Forelimb muscle (tissue), 1 donor: ENCODE results near the gene CCDC154. TPM values are rescaled to one million over a fixed set of nuclear protein-coding genes. Genes with fewer than 3 reads are reported as not detected.
"Not testable (repeated sequence)": the region's sequence is repeated elsewhere in the genome, so short reads cannot be mapped to it uniquely, and the experiment has no call there.

Experiments used
- DNase-seq: peaks from one replicate; pipeline ENCODE4 v3.0.0-alpha.2; 2013; ENCODE audit warnings: low read depth
- polyA plus RNA-seq: library from polyadenylated mRNA; unstranded; fragments of 120-200 nt; gene quantifications from one replicate; pipeline ENCODE4 v1.2.1, GENCODE V29; 2013; ENCODE audit not compliant: insufficient read length

CCDC154 gene
- polyA plus RNA-seq, 1 donor = 2.3 TPM

DNA sequence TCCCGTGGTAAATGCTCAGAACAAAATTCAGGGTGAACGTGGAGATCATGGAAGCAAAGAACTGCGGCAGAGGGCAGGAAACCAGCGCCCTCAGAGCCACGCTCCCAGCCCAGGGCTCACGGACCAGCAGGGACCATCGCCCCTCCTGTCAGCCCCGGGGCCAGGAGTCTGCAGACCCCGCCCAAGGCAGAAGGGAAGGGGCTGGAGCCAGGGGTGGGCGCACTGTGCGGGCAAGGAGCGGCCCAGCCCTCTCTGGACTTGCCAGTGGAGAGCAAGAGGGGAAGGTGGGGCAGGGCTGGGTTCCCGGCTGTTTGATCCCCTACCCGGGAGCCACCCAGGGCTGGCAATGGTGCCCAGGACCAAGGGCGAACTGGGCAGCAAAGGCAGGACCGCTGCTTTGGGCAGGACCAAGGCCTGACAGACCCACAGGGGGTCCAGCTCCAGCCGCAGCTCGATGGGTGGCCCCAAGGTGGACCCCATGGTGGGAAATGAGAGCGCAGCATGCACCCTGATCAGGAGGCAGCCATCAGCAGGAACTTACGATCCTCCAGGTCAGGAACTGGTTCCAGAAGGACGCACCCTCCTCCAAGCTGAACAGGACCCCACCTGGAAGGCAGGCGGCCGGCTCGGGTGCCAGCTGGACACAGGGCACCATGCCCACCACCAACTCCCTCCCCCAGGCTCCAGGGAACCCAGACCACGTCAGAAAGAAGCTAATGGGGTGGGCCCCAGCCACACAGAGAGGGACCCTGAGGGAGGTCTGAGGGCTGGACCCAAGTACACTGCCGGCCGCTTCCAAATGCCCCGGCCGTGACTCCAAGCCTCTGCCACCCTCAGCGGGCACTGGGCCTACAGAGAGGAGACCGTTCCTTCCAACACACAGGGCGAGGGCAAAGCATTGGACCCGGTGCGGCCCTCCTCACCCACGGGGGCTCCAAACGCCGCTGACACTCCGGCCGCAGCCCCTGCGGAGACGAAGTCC lies 11.1 kb upstream of the CCDC154 start:
- no peak for DNase-seq

DNA sequence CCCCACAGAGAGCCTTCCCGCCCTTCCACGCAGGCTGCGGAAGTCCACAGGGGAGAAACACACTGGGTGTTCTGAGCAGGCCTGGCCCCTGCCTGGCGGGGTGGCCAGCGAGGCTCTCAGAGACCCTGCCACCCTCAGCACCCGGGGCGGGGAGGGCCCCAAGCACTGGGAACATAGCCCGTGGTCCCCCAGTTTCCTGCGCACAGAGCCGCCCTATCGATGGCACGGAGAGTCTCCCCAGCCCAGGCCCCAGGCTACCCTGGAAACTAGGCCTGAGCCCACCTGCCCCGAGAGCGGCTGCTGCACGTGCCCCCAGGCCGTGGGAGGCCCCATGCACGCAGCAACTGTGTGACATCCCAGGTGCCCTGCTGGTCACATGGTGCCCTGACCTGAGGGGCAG lies 10.2 kb upstream of the CCDC154 start:
- DNase-seq = no peak

DNA sequence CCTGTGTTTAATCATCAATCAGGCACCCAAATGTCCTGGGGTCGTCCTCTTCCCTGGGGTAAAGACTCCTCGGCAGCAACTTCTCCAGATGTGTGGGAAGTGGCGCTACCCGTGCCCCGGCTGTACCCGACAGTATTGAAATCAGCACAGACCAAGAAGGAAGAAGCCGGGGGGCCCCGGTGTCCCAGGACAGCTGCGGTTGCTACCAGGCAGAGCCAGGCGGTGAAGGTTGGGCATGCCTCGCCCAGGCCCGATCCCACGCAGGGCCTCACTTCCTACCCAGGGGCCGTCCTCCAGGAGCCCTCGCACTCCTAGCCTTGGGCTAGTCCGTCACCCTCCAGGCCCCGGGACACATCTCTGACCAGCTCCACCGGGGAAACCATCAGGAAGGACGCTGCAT lies 9.0 kb upstream of the CCDC154 start:
- no peak for DNase-seq

DNA sequence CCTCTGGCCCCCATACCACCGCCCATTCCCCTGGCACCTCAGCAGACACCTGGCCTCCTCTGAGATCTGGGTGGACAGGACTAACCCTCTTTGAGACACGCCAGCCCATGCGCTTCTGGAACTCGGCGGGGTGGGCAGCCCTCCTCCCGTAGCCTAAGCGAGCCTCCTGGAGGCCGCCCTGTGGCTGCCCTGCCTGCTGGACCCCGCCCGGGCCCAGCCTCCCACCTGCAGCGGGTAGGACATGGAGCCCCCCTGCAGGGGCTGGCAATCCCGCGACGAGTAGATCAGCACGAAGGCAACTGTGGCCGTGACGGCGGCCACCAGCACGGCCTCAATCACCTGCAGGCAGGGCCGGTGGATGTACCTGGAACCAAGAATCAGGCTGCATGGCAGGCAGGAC lies 8.2 kb upstream of the CCDC154 start:
- DNase-seq = no peak

DNA sequence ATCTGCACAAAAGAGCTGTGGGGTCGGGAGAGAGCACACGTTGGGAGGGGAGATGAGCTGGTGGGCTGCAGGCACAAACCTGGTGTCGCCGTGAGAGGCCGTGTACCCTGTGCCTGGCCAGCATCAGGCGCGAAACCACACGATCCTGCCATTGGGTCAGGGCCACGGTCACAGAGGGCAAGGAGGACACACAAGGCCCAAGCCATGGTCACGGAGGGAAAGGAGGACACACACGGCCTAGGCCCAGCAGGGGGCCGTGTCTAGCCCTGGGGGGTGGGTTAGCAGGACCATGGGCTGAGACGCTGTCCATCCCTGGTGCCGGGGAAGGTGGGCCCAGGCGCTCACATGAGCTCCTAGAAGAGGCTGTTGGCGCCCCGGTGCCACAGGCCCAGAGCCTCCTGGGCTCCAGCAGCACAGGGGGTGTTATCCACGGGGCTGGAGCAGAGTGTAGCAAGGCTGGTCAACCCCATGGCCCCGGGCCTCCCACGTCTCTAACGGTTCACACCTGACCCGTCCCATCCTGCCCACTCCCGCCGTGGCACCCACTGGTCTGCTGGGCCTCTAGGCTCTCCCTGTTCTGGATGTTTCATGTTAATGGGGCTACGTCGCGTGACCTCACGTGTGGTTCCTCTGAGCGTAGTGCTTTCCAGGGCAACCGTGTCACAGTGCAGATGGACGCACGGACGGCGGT lies 7.5 kb upstream of the CCDC154 start:
- DNase-seq = no peak

DNA sequence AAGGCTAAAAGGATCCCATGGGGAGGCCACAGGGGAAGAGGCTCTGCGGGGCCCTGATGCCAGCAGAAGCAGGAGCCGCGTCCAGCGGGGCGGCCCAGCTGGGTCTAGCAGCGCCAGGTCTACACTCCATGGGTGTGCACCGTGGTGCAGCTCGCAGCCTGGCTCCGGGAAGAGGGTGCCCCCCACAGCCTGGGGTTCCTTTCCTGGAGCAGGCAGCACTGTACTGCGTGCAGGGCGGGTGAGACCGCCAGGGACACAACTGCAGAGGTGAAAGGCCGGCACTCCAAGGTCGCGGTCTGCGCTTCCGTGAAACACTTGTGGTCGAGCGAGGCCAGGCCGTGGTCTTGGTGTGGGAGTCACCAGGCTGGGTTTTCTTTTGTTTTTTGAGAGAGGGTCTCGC lies 6.5 kb upstream of the CCDC154 start:
- DNase-seq = no peak

DNA sequence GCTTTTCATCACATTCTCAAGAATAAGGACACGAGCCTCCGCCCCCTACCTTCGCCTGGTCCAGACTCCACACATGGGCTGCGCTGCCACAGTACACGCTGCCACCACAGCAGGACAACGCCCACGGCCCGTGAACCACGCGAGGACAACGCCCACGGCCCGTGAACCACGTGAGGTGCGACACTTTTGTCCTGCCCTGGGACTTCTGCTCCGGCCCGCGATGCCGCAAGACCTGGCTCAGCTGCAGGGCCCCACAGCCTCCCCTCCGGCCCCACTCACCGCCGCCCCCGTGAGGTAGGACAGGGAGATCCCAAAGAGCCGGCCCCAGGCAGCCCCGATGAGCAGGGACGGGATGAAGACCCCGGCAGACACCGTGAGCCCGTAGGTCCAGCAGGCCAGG lies 5.9 kb upstream of the CCDC154 start:
- no peak for DNase-seq

DNA sequence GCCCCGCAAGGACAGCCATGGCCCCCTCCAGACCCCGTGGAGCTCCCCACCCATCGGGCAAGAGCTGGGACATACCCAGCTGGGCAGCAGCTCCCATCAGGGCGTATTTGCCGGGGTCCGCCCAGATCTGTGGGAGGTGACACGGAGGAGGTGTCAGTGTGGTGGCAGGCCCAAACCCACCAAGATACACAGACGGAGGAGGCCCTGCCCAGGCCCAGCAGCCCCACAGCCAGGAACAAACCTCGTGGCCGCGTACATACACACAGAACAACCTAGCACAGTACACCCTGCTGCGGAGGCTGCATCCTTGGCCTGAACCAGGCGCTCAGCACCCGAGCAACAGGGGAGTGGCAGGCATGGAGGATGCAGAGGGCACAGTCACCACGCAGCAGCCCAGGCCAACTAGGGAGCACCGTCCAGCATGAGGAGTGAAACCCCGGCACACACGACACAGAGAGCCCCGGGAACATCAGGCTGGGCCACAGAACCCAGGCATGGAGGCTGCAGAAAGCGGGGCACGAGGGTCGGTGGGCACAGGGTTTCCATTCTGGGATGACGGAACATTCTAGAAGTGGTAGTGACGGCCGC lies 4.9 kb upstream of the CCDC154 start:
- DNase-seq = no peak

DNA sequence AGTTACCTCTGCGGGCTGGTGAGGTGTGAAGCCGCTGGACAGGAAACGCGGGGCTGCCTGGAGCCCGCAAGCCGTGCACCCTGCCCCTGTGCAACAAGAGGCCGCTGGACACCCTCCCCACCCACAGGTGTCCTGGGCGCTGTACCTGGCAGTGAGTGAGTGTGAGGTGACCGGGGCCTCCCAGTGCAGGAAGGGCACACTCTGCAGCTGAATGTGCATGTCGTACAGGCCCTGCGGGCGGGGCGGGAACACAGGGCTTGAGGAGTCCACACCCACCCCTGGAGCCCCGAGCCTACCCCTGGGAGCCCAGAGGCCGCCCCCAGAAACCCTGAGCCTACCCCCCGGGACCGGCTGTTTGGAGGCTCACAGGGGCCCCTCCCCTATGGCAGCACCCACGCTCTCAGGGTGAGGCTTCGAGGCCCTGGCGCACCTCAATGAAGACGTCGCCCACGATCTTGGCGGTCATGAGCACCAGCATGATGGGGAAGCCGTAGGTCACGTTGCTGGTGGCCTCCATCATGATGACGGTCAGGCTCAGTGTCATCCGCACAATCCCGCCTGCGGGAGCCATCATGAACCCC lies 4.3 kb upstream of the CCDC154 start:
- no peak for DNase-seq

DNA sequence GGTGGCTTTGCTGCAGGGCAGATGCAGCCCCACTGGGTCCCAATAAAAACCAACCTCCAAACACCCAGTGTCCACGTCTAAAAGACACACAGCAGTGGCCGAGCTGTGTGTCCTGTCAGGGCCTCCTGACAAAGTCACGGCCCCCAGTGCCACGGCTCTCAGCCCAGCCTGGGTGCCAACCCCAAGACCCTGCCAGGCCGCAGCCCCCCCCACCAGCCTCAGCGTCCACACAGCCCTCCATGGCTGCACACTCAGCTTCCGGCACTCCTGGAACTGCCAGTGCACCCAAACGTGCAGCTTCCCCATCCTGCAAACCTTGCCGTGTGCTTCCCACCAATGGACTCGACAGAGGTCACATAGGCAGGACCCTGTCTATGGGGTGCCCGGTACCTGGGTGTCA lies 3.6 kb upstream of the CCDC154 start:
- DNase-seq = no peak

DNA sequence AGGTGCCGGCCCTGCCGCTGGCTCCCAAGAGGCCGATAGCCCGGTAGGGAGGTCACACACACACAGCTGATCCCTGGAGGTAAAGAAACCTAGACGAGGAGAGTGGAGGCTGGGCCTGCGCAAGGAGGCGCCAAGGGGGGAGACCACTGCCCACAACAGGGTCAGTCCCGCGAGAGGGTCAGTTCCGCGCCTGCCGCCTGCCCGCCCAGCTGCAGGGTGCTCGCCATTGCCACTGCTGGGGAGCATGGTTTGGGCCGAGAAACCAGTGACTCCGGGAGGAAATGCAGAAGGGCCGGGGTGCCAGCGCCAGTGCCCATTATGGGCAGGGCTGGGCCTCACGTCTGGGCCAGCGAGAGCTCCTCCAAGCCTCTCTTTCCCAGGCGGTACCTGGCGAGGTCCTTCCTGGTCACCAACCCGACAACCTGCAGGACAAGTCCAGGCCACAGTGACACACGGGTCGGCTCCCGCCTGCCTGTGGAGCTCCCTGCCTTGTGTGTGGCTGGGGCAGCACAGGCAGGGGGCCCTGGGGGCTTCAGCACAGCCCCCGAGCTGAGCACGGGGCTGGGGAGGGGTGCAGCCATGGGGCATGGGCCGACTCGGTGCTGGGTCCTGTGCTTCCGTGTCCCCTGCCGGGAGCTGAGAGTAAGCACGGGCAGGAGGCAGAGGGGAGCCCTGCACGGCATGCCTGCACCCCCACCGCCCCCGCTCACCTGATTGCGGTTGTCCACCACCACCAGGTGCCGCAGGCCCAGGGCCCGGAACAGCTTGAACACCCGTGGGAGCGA lies 2.1 kb upstream of the CCDC154 start:
- DNase-seq = no peak

DNA sequence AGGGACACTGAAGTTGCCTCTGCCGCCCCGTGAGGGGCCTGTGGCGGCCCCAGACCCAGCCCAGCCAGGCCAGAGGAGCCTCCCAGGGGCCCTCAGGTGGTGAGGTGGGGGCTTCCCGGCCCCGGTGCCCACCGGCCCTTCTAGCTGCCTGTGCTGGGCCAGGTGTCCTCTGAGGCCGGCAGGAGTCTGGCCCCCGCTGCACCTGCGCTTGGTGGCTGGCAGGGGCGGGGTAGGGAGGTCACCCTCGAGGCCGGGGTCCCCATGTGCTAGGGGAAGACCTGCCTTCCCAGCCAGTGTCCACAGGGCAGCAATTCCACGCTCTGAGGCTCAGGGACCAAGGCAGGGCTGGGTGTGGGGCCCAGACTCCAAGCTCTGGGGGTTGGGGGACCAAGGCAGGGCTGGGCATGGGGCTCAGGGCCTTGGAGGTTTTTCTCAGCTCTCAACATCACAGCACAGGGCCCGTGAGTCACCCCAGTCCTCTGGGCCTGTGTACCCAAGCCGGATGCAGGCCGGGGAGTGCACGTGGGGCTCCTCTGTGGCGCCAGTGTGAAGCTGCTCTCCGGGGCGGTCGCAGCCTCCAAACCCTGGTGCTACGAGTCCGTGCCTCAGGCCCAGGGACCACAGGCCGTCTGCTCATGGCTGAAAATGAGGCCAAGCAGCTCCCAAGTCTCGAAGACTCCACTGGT lies 1.3 kb upstream of the CCDC154 start:
- no peak for DNase-seq

DNA sequence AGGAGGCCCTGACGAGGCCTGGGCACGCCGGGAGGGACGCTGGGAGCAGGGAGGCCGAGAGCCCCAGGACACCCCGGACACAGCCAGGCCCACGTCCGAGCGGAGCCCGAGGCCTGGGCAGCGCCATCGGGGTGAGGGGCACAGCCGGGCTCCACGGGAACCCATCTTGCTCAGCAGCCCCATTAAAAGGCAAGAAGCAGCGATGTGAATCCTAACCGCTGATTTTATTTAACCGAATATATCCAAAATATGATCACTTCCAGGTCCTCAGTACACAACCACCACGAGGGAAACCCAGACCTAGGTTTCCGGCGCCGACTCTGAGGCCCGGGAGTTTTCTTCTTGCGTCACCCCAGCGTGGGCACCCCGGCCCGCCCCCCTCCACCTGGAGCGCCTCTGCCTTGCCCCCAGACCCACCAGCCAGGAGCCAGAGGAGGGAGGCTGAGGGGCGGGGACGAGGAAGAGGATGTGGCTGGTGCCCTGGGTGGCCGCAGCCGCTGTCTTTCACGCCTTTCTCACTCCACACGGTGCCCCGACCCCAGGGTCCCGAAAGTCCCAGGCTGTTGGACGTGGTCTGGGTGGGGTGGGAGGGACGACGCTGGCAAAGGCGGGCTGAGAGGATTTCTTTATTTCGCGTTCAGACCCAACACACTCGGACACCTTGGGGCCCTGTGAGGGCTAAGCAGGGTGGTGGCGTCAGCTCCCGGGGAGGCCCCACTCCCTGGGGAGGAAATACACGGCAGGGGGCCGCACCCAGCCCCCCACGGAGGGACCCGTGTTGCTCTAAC lies 568 bp upstream of the CCDC154 start:
- DNase-seq = no peak

DNA sequence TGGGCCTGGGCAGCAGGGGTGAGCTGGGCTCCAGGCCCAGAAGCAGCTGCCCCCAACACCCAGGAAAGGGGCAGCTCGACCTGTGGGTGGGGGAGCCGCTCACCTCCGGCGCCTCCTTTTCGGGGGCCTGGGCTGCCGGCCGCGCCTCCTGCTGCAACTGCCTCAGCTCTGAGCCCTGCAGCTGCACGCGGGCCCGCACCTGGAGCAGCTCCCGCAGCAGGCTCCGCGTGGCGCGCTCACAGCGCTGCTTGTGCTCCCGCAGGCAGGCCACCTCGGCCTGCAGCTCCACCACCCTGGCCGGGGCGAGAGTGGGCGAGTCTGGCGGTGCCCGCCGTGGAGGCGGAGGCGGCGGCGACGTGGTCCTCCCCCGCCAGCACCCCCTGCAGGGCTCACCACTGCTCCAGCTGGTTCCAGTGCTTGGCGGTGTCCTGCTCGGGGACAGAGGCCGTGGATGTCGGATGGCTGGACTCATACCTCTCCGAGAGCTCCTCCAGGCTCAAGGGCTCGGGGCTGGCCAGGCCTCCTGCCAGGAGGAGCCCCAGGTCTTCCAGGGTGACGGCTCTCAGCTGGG lies 868 bp downstream of the CCDC154 start:
- no peak for DNase-seq

DNA sequence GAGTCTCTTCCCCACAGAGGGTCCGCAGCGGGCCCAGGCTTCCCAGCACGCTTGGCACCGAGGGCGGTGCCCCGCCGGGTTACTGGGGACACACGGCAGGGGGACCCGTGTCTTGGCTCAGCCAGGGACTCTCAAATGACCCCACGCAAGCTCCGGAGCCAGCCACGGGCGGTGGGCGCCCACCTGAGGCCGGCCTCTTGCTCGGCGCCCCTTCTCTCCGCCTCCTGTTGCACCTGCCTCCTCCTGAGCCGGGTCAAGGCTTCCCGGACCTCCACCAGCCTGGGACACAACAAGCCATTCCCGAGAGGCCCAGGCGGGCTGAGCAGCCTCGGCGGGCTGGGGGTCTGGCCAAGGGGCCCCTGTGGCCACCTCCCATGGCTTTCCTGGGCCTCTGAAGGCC lies 1.7 kb downstream of the CCDC154 start:
- DNase-seq = no peak

DNA sequence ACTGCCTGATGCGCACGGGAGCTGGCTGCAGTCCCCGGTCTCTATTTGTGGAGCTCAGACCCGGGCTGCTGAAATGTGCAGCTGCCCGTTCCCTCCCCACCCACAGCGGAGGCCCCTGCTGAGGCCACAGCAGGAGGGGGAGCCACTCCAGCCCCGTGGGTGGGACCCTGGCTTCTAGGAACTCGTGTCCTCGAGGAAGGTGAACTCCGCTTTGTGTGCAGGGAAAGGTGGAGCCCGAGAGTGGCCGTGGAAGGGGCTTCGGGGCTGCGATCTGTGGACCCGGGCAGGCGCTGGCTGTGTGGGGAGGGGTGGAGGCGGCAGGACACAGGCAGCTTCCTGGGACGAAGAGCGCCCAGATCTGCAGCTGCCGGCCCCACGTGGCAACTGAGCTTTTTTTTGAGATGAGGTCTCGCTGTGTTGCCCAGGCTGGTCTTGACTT lies 2.9 kb downstream of the CCDC154 start:
- no peak for DNase-seq

DNA sequence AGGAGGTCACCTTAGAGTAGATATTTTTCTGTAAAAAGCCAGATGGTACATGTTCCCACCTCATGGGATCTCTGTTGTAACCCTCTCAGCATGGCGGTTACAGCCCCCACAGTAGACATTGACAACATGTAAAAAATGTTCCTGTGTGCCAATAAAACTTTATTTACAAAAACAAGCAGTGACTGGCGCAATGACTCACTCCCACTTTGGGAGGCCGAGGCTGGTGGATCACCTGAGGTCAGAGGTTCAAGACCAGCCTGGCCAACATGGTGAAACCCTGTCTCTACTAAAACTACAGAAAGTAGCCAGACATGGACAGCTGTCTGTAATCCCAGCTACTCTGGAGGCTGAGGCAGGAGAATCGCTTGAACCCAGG lies 4.7 kb downstream of the CCDC154 start:
- not testable (repeated sequence) for DNase-seq

DNA sequence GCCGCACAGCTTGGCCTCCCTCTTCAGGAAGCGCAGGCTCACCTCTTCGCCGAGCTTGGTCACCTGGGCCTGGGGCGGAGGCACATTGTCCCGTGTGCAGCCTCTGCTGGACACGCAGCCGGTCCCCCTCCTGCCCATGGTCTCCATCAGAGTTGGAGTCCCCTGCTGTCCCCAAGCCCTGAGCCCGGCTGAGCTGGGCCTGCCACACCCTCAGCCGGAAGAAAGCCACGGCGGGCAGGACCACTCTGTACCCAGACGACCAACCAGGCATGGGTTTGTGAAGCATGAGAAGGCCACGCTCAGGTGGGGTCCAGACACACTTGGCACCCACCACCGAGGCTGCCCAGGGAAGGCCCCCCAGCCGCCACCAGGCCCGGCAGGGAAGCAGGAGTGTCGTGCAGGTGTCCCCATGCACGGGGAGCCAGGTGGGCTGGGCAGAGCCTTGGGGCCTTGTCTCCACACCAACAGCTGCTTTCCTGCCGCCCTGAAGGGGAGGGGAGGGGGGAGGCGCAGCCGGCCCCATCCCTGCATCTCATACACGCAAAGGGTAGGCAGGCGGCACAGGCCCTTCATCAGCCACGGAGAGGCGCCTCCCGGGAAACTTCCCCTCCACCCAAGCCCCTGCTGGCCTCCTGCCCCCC lies 5.2 kb downstream of the CCDC154 start:
- DNase-seq = no peak
